ENCODE data around the gene MAGOHB.

The MAGOHB gene

GRCh38 chr12:10554756-10555481 lies 58.5 kb downstream of the MAGOHB start:
- DNase-seq (ENCODE audit: low read depth in 2 of 2), result no peak

DNA sequence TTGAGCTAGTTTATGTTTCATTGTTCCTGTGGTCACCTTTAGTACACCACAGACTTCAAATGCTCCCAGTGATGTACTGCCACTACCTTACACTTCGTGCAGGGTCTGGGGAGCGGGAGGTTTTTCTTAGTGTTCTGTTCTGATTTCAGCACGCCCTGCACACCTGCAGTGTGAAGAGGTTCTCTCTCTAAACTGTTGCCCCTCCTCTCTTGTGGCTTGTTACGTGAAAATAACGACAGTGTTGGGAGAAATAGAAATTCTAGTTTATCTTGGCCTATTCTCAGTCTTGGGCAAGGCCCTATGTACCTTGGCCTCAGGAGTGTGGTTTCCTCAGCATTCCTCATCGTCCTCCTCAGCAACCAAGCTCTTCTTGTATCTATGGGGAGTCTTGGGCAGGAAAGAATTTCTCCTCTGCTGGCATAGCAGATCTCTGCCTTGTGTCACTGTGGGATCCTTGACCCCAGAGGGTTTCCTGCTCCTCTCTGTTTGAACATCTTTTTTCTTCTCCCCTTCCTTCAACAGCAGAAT lies 59.1 kb downstream of the MAGOHB start:
- DNase-seq (ENCODE audit: low read depth in 2 of 2), result no peak

Measured in stimulated activated CD8-positive, alpha-beta memory T cell treated with anti-CD3 and anti-CD28 coated beads, Interleukin-2, amount 100 ng/mL, for 48 hours (primary cell).